SK-N-SH treated with all-trans-retinoic acid at 6 μM for 48 hours (cell line): ENCODE results near the gene LRMDA.

Source experiments
- ARNTL ChIP-seq: fragments of 450-650 bp; formaldehyde crosslinking; IDR thresholded peaks from 2 replicates; pipeline ENCODE4 v1.5.0; 2020; ENCODE audit warnings: low read depth, mild to moderate bottlenecking, moderate library complexity, borderline replicate concordance
- ESRRG ChIP-seq: fragments of 250-450 bp; sonication (Bioruptor Pico); IDR thresholded peaks from 2 replicates; pipeline ENCODE4 v1.6.1; 2021; ENCODE audit warnings: mild to moderate bottlenecking
- GLIS3 ChIP-seq: fragments of 250-450 bp; sonication (Bioruptor Pico); IDR thresholded peaks from 2 replicates; pipeline ENCODE4 v1.5.0; 2020; ENCODE audit warnings: mild to moderate bottlenecking, moderate library complexity
- OSR1 ChIP-seq: fragments of 250-450 bp; sonication (Bioruptor Pico); IDR thresholded peaks from 2 replicates; pipeline ENCODE4 v1.8.0; 2022; ENCODE audit warnings: moderate library complexity, mild to moderate bottlenecking, inconsistent platforms
- SNAI2 ChIP-seq: fragments of 250-450 bp; sonication (Bioruptor Pico); IDR thresholded peaks from 2 replicates; pipeline ENCODE4 v1.5.0; 2020; ENCODE audit warnings: mild to moderate bottlenecking, moderate library complexity
- TF ChIP-seq, protein P1 (sequence below): fragments of 250-450 bp; sonication (Bioruptor Pico); IDR thresholded peaks from 2 replicates; pipeline ENCODE4 v1.5.0; 2020; ENCODE audit warnings: mild to moderate bottlenecking, moderate library complexity

GRCh38 chr10:76554033-76554408 is 1122.6 kb downstream of the LRMDA start:
- TF ChIP-seq SNAI2 (CRISPR knock-in tag) = no peak
- TF ChIP-seq, protein P1, sequence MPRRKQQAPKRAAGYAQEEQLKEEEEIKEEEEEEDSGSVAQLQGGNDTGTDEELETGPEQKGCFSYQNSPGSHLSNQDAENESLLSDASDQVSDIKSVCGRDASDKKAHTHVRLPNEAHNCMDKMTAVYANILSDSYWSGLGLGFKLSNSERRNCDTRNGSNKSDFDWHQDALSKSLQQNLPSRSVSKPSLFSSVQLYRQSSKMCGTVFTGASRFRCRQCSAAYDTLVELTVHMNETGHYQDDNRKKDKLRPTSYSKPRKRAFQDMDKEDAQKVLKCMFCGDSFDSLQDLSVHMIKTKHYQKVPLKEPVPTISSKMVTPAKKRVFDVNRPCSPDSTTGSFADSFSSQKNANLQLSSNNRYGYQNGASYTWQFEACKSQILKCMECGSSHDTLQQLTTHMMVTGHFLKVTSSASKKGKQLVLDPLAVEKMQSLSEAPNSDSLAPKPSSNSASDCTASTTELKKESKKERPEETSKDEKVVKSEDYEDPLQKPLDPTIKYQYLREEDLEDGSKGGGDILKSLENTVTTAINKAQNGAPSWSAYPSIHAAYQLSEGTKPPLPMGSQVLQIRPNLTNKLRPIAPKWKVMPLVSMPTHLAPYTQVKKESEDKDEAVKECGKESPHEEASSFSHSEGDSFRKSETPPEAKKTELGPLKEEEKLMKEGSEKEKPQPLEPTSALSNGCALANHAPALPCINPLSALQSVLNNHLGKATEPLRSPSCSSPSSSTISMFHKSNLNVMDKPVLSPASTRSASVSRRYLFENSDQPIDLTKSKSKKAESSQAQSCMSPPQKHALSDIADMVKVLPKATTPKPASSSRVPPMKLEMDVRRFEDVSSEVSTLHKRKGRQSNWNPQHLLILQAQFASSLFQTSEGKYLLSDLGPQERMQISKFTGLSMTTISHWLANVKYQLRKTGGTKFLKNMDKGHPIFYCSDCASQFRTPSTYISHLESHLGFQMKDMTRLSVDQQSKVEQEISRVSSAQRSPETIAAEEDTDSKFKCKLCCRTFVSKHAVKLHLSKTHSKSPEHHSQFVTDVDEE (CRISPR knock-in tag) = no peak
- no peak for TF ChIP-seq ARNTL (CRISPR knock-in tag)
- TF ChIP-seq ESRRG (CRISPR knock-in tag) = no peak
- TF ChIP-seq OSR1 (CRISPR knock-in tag) = no peak
- TF ChIP-seq GLIS3 (CRISPR knock-in tag) = no peak
